Measurements from ENCODE around the gene SHC4.
"Not testable (repeated sequence)": the region's sequence is repeated elsewhere in the genome, so short reads cannot be mapped to it uniquely, and the experiment has no call there.

SHC4 gene

GRCh38 chr15:48924528-48925393, 39.0 kb downstream of the SHC4 start:
- DNase-seq (ENCODE audit: low read depth in 2 of 2), result no peak

DNA sequence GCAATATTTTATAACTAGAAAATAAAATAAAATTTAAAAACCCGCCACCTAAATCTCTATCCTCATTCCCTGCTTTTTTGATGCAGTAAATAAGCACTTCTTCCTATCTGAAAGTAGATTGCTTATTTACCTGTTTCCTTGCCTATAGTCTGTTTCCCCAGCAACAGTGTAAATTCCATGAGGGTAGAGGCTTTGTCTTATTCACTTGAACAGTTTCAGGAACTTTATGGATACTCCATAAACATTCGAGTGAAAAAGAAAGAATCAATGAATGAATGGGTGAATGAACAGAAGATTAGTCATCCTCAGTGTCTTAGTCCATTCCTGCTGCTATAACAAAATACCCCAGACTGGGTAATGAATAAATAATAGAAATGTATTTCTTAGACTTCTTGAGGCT, 41.7 kb downstream of the SHC4 start:
- no peak for DNase-seq (ENCODE audit: low read depth in 2 of 2)

GRCh38 chr15:48916721-48917120, 47.0 kb downstream of the SHC4 start:
- DNase-seq (ENCODE audit: low read depth in 2 of 2), result no peak

DNA sequence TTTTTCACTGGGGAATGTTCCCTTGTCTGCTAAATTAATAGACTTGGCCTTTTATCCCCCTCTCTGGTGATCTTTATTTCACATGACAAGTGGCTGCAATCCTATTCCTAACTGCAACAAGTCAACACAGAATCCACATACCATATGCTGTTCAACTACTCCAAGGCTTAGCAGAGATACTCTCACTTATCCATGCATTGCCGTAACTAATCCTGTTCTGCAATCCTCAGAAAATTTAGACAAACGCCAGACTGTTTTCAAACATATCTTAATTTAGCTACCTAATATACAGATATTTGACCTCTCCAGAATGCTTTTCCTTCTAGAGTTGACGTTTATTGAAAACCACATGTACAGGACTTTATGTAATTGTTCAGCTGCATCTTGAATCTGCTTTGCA, 47.9 kb downstream of the SHC4 start:
- no peak for DNase-seq (ENCODE audit: low read depth in 2 of 2)

GRCh38 chr15:48914717-48915116, 49.0 kb downstream of the SHC4 start:
- no peak for DNase-seq (ENCODE audit: low read depth in 2 of 2)

DNA sequence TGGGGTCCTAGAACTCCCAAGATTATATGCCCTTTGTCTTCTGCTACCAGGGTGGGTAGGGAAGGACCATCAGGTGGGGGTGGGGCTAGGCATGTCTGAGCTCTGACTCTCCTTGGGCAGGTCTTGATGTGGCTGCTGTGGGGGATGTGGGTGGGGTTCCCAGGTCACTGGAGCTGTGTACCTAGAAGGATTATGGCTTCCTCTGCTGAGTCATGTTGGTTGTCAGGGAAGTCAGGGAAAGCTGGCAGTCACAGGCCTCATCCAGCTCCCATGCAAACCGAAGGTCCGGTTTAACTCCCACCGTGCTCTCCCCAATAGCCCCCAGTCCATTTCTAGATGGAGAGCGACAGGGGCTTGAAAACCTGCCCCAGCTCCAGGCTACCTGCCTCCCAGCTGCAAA, 50.6 kb downstream of the SHC4 start:
- DNase-seq (ENCODE audit: low read depth in 2 of 2), result no peak

- DNase-seq (ENCODE audit: low read depth in 2 of 2), result not testable (repeated sequence)
Measured at GRCh38 chr15:48910554-48910953, 53.2 kb downstream of the SHC4 start.

GRCh38 chr15:48909313-48909712, 54.4 kb downstream of the SHC4 start:
- not testable (repeated sequence) for DNase-seq (ENCODE audit: low read depth in 2 of 2)

DNA sequence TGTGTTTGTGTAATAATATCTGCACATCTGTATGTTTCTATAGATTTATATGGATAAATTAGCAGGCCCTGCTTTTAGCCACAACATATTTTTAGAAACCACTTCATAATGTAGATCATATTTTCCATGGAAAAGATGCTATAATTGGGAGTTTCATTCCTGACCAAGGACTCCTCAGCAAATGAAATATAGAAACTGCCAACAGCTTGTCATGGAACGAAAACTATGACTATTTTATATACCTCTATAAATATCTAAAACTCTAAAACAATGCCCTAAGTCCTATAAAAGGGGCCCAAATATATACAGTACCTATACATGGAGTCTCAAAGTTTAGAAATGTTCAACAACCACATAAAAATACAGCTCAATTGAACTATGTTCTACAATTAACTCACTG, 57.9 kb downstream of the SHC4 start:
- DNase-seq (ENCODE audit: low read depth in 2 of 2), result no peak

DNA sequence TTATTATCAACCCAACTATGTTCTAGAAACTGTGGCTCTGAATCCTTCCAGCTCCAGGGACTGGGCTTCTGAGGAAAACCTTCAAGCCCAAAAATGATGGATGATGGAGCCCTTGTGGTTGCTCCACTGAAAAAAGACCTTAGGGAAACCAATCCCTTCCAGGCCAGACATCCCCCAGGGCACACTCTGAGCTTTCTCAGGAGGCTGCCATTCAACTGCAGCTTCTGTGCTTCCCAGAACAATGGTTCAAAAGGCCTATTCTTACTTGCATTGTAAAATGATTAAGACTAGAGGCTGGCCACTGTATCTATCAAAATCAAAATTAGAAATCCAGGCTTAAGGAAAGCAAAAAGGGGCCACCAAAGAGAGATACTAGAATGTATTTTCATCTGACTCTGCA, 58.5 kb downstream of the SHC4 start:
- DNase-seq (ENCODE audit: low read depth in 2 of 2), result no peak

DNA sequence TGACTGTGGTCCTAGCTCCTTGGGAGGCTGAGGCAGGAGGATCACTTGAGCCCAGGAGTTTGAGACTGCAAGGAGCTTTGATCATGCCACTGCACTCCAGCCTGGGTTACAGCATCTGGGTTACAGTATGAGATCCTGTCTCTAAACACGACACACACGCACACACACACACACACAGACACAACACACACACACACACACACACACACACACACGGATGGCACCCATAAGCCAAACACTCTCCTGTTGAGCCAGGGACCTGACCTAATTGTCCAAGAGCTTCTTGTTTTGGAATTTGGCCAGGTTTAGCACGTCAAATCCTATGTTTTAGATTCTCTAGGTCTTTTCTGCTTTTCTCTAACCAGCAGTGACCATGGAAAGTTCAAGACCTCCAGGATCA, 59.0 kb downstream of the SHC4 start:
- no peak for DNase-seq (ENCODE audit: low read depth in 2 of 2)

DNA sequence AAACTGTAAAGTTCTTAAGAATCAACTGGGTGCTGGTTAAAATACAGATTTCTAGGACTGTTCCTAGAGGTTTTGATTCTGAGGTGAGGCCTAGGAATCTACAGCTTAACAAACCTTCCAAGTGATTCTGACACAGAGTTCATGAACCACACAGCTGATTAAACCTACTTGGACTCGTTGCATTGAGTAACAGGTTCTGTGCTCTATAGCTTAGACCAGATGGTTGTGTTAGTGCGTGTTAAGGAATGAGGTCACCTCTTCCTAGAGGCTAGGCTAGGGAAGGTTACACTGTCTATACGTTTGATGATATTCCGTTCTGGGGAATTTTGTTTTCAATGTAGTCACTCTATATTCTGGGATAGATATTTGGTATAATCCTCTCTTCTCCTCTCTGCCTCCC, 63.9 kb downstream of the SHC4 start:
- no peak for DNase-seq (ENCODE audit: low read depth in 2 of 2)

GRCh38 chr15:48898446-48898845, 65.3 kb downstream of the SHC4 start:
- DNase-seq (ENCODE audit: low read depth in 2 of 2), result no peak

GRCh38 chr15:48898032-48898431, 65.7 kb downstream of the SHC4 start:
- DNase-seq (ENCODE audit: low read depth in 2 of 2), result no peak

DNA sequence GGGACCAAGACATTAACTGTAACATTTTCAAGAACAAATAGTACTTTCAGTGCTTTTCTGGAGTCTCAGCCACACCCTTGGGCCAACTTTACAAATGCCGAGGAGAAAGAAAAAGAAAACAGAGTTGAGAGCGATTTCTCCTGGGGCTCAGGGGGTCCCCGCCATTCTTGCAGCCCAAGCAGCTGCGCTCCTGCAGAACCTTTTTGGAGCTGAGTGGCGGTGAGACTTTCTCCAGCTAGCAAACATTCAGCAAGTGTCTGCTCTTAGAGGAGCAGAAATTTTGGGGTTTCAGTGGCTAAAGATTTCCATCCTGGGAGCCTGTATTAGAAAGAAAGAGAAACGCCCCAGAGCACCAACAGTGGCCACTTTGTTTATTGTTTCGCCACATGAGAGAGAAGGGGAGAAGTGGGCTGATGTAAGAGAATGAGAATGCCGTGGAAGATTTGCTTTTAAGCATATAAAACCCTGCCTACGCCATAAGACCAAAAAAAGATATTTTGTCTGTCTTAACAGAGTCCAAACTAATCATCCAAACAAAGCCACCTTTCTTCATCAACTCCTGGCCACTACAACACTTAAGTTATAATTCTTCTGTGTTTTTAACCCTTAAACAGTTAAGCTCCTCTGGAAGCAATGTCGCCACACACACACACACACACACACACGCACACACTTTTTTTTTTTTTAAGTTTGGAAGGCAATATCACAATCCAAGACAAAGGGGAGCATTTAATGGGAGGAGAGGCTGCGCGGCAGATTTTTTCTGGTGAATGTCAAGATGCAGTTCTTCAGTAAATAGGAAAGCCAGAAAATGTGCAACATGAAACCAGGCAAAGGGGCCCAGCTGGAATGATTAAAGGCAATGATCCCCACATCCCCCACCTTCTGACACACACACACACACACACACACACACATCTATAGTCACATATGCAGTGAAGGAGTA, 66.6 kb downstream of the SHC4 start:
- no peak for DNase-seq (ENCODE audit: low read depth in 2 of 2)

- no peak for DNase-seq (ENCODE audit: low read depth in 2 of 2)
Measured at GRCh38 chr15:48893311-48893710, 70.4 kb downstream of the SHC4 start.

DNA sequence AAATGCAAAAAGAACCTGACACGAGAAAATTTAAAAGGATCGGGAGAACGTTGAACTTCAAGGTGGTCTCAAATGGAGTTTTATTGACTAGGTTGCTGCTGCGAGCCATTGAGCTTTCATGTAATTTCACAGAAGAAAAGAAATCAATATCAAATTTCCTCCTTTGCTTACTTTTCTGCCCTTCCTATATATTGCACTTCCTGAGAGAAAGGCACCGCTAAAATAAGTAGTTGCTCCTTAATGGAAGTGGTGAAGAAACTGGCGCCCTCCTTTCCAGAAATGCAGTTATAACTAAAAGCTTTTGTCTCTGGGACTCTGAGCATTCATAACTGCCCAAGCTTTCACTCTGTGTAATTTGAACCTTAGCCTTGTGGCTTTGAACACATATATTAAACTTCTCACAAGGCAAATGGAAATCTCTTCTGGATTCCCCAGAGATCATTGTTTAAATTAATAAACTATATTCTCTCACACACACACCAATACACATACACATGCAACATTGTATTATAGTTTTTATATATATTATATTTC, 72.4 kb downstream of the SHC4 start:
- no peak for DNase-seq (ENCODE audit: low read depth in 2 of 2)

DNA sequence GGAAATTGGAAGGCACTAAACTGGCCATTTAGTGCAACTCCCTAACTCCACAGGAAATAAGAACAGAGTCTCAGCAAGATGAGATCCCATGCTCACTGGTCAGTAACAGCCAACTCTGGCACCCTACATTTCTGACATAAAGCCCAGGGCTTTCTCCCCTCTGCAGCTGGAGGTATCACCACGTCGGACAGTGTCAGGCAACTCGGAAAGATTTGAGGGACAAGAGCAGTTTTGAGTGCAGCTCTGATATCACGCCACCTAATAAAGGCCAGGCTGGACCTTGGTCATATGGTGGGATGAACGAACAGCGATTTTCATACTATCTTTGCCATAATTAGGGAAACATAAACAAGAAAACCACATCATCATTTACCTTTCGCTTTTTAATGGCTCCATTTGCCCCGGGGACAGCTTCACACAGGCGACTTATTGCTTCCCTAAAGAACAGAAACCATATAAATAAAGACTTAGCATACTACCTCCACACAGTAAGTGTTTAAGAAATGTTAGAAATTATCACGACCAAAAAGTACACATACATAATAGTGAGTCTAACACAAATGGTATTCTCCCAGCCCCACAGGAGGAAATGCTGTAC, 73.2 kb downstream of the SHC4 start:
- no peak for DNase-seq (ENCODE audit: low read depth in 2 of 2)

DNA sequence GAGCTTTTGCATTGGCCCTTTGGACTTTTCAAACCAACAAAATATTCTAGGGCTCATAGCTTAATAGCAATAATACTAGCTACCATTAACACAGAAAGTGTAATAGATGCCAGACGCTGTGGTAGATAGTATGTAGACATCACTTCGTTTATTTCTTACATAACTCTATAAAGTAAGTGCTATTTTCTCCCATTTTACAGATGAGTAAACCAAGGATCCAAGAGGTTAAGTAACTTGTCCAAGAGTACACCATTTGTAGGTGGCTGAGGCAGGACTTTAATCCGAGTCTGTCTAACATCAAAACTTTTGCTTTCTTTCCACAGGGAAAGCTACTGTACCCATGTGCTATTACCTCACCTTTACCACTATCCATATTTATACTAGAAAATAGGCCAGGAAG, 73.8 kb downstream of the SHC4 start:
- no peak for DNase-seq (ENCODE audit: low read depth in 2 of 2)

DNA sequence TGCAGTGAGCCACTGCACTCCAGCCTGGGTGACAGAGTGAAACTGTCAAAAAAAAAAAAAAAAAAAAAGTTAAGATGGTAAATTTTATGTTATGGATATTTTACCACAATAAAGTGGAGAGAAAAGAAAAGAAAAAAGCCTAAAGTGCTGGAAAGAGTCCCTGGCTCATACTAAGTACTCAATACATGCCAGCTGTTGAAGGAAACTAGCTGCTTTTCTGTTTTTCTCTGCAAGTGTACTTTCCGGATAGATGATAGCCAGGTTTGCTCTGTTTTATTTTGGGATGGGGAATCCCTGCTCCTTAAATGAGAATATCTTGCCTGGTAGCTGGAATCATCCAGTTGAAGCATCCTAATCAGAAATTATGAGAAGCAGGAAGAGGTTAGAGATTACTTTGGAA, 74.9 kb downstream of the SHC4 start:
- no peak for DNase-seq (ENCODE audit: low read depth in 2 of 2)

DNA sequence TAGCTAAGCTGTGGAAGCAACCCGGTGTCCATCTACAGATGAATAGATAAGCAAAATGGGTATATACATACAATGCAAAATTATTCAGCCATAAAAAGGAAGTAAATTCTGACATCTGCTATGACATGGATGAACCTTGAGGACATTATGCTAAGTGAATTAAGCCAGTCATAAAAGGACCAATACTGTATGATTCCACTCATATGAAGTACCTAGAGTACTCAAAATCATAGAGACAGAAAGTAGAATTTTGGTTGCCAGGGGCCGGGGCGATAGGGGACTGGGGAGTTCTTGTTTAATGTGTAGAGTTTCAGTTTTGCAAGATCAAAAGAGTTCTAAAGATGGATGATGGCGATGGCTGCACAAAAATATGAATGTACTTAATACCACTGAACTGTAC, 75.5 kb downstream of the SHC4 start:
- no peak for DNase-seq (ENCODE audit: low read depth in 2 of 2)

DNA sequence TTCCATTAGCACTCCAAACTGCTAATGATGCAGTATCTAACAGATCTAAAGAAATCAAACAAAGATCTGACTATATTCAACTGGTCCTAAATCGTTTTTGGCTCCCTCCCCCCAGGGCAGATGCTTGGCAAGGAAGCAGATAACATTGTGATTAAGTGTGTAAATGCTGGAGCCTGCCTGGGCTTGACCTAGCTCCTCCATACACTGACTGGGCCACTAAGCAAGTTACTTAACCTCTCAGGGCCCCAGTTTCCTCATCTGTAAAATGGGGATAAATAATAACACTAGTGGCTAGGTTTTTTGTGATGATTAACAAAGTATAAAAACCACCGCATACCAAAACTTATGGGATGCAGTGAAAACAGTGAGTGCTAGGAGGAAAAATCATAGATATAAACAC, 76.6 kb downstream of the SHC4 start:
- no peak for DNase-seq (ENCODE audit: low read depth in 2 of 2)
